HEK293 (cell line): ENCODE data around the gene ADAR.

Experiments used
- CTCF ChIA-PET: fragments of 350-600 bp; formaldehyde crosslinking; extraction: SDS; loops from one replicate; lab custom pipeline; 2021; ENCODE audit warnings: antibody characterized with exemption; lab: Yijun Ruan, JAX
- POLR2A ChIA-PET: fragments of 300-600 bp; formaldehyde crosslinking; extraction: SDS; loops from one replicate; lab custom pipeline; 2020; ENCODE audit warnings: antibody characterized with exemption, inconsistent platforms; lab: Yijun Ruan, JAX
- H3K27ac ChIP-seq: fragments of 200-500 bp; sonication (Bioruptor generic); 2 replicates; pipeline ENCODE4 v1.5.1; 2014; ENCODE audit warnings: low read depth, low read length, control low read depth, inconsistent platforms; ENCODE audit errors: extremely low read depth
- H3K36me3 ChIP-seq, 2 experiments: fragments of 200-500 bp in 1 of 2; sonication (Bioruptor generic) in 1 of 2; 1 replicate in 1 of 2; 2 replicates in 1 of 2; pipeline ENCODE4 v1.5.1; 2014 to 2017; ENCODE audit warnings: inconsistent platforms in 2 of 2, low read length in 2 of 2; ENCODE audit not compliant: control insufficient read depth in 2 of 2, insufficient read depth in 1 of 2
- H3K4me1 ChIP-seq: fragments of 200-500 bp; sonication (Bioruptor generic); 2 replicates; pipeline ENCODE4 v1.5.1; 2014; ENCODE audit warnings: mild to moderate bottlenecking, low read length, inconsistent platforms; ENCODE audit not compliant: control insufficient read depth, insufficient read depth
- H3K4me3 ChIP-seq: 2 replicates; pipeline ENCODE4 v1.5.1; 2011; ENCODE audit warnings: low read depth, mild to moderate bottlenecking, control low read depth, low read length, moderate library complexity
- H3K9me3 ChIP-seq: fragments of 200-500 bp; sonication (Bioruptor generic); 2 replicates; pipeline ENCODE4 v1.5.1; 2014; ENCODE audit warnings: low read depth, low read length, inconsistent platforms; ENCODE audit not compliant: control insufficient read depth, insufficient read depth
- EGR2 ChIP-seq: fragments of 450-650 bp; formaldehyde crosslinking; IDR thresholded peaks from 2 replicates; pipeline ENCODE4 v1.5.1; 2016; ENCODE audit warnings: low read depth, missing biosample characterization, missing genetic modification characterization
- HOXC10 ChIP-seq: sonication (generic); formaldehyde crosslinking; IDR thresholded peaks from 2 replicates; pipeline ENCODE4 v1.8.1; 2023; ENCODE audit warnings: mild to moderate bottlenecking, missing genetic modification reagents
- HOXD13 ChIP-seq: sonication (generic); formaldehyde crosslinking; IDR thresholded peaks from 2 replicates; pipeline ENCODE4 v1.8.0; 2022; ENCODE audit warnings: missing genetic modification reagents, borderline replicate concordance
- INSM2 ChIP-seq: fragments of 450-650 bp; formaldehyde crosslinking; IDR thresholded peaks from 2 replicates; pipeline ENCODE4 v1.5.1; 2016; ENCODE audit warnings: missing biosample characterization, missing genetic modification characterization
- KLF17 ChIP-seq: fragments of 450-650 bp; formaldehyde crosslinking; IDR thresholded peaks from 2 replicates; pipeline ENCODE4 v1.5.1; 2016; ENCODE audit warnings: missing biosample characterization, missing genetic modification characterization
- MEIS1 ChIP-seq: sonication (generic); formaldehyde crosslinking; IDR thresholded peaks from 2 replicates; pipeline ENCODE4 v1.8.1; 2022; ENCODE audit warnings: missing genetic modification reagents, mild to moderate bottlenecking, borderline replicate concordance
- REPIN1 ChIP-seq: fragments of 450-650 bp; formaldehyde crosslinking; IDR thresholded peaks from 2 replicates; pipeline ENCODE4 v1.5.1; 2017; ENCODE audit warnings: missing biosample characterization, missing genetic modification characterization, low read depth
- SCRT1 ChIP-seq: fragments of 450-650 bp; formaldehyde crosslinking; IDR thresholded peaks from 2 replicates; pipeline ENCODE4 v1.5.1; 2016; ENCODE audit warnings: missing biosample characterization, missing genetic modification characterization, borderline replicate concordance
- ZBTB10 ChIP-seq: fragments of 450-650 bp; formaldehyde crosslinking; IDR thresholded peaks from 2 replicates; pipeline ENCODE4 v1.5.1; 2016; ENCODE audit warnings: missing biosample characterization, missing genetic modification characterization
- ZNF112 ChIP-seq: fragments of 450-650 bp; formaldehyde crosslinking; IDR thresholded peaks from 2 replicates; pipeline ENCODE4 v1.5.0; 2017; ENCODE audit warnings: missing biosample characterization, missing genetic modification characterization
- ZNF140 ChIP-seq: fragments of 450-650 bp; formaldehyde crosslinking; IDR thresholded peaks from 2 replicates; pipeline ENCODE4 v1.5.1; 2016; ENCODE audit warnings: missing biosample characterization, missing genetic modification characterization
- ZNF175 ChIP-seq: fragments of 450-650 bp; formaldehyde crosslinking; IDR thresholded peaks from 2 replicates; pipeline ENCODE4 v1.5.1; 2016; ENCODE audit warnings: missing biosample characterization, missing genetic modification characterization
- ZNF221 ChIP-seq: fragments of 450-650 bp; formaldehyde crosslinking; IDR thresholded peaks from 2 replicates; pipeline ENCODE4 v1.5.1; 2017; ENCODE audit warnings: missing biosample characterization, missing genetic modification characterization, borderline replicate concordance
- ZNF223 ChIP-seq: fragments of 450-650 bp; formaldehyde crosslinking; IDR thresholded peaks from 2 replicates; pipeline ENCODE4 v1.5.1; 2016; ENCODE audit warnings: missing biosample characterization, missing genetic modification characterization
- ZNF302 ChIP-seq: fragments of 450-650 bp; formaldehyde crosslinking; IDR thresholded peaks from 2 replicates; pipeline ENCODE4 v1.5.1; 2016; ENCODE audit warnings: missing biosample characterization, missing genetic modification characterization, low read depth
- ZNF324 ChIP-seq: fragments of 450-650 bp; formaldehyde crosslinking; IDR thresholded peaks from 2 replicates; pipeline ENCODE4 v1.5.1; 2016; ENCODE audit warnings: missing biosample characterization, missing genetic modification characterization
- ZNF404 ChIP-seq: fragments of 450-650 bp; formaldehyde crosslinking; IDR thresholded peaks from 2 replicates; pipeline ENCODE4 v1.5.1; 2017; ENCODE audit warnings: missing biosample characterization, missing genetic modification characterization
- ZNF416 ChIP-seq: fragments of 450-650 bp; formaldehyde crosslinking; IDR thresholded peaks from 2 replicates; pipeline ENCODE4 v1.5.1; 2016; ENCODE audit warnings: missing biosample characterization, missing genetic modification characterization
- ZNF449 ChIP-seq: fragments of 450-650 bp; formaldehyde crosslinking; IDR thresholded peaks from 2 replicates; pipeline ENCODE4 v1.5.1; 2017; ENCODE audit warnings: missing biosample characterization, mild to moderate bottlenecking, missing genetic modification characterization, moderate library complexity
- ZNF544 ChIP-seq: fragments of 450-650 bp; formaldehyde crosslinking; IDR thresholded peaks from 2 replicates; pipeline ENCODE4 v1.5.0; 2017; ENCODE audit warnings: missing biosample characterization, missing genetic modification characterization
- ZNF621 ChIP-seq: fragments of 450-650 bp; formaldehyde crosslinking; IDR thresholded peaks from 2 replicates; pipeline ENCODE4 v1.5.1; 2017; ENCODE audit warnings: missing biosample characterization, missing genetic modification characterization
- ZNF658 ChIP-seq: fragments of 450-650 bp; formaldehyde crosslinking; IDR thresholded peaks from 2 replicates; pipeline ENCODE4; 2016; ENCODE audit warnings: missing biosample characterization, missing genetic modification characterization
- ZNF660 ChIP-seq: fragments of 450-650 bp; IDR thresholded peaks from 2 replicates; pipeline ENCODE4 v1.5.1; 2018; ENCODE audit warnings: missing biosample characterization, mild to moderate bottlenecking, missing genetic modification characterization
- ZNF747 ChIP-seq: fragments of 450-650 bp; formaldehyde crosslinking; IDR thresholded peaks from 2 replicates; pipeline ENCODE4 v1.5.1; 2016; ENCODE audit warnings: missing biosample characterization, missing genetic modification characterization
- ZNF777 ChIP-seq: fragments of 450-650 bp; formaldehyde crosslinking; IDR thresholded peaks from 2 replicates; pipeline ENCODE4 v1.5.1; 2017; ENCODE audit warnings: missing biosample characterization, missing genetic modification characterization, borderline replicate concordance
- ZNF792 ChIP-seq: fragments of 450-650 bp; formaldehyde crosslinking; IDR thresholded peaks from 2 replicates; pipeline ENCODE4 v1.5.1; 2016; ENCODE audit warnings: missing biosample characterization, missing genetic modification characterization
- ZSCAN23 ChIP-seq: fragments of 450-650 bp; formaldehyde crosslinking; IDR thresholded peaks from 2 replicates; pipeline ENCODE4 v1.5.1; 2016; ENCODE audit warnings: missing biosample characterization, missing genetic modification characterization

The ADAR gene

DNA sequence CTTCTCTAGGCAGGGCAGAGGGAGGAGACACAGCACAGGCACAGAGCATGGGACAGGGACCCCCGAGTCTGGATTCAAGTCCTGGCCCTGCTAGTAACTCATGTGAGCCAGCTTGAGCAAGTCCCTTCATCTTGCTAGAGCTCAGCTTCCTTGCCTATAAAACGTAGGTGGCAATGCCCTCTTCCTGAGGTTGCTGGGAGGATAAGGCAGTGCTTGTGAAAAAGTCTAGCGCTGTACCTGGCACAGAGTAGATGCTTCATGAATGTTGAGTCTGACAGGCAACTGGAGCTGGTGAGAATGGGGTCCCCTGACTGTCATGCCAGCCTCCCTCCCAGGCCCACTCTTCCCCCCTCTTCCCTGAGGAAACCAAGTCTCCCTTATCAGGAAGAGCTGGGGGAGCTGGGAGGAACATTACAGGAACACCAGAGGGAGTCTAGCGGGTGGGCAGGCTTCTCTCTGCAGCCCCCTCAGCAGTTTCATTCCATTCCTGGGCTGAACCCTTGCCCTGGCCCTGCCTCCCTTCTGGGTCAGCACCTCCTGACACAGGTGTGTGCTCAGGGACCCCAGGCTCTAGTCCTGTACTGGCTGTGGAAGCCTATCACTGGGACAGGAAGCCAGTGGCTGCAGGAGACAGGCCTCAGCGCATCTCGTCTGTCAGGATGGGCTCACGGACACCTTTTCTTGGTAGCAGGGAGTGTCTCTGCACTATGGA lies 30.5 kb downstream of the ADAR start (continued):
- TF ChIP-seq ZNF449 (tag by site-specific recombination) (no peak), ZNF302 (tag by site-specific recombination) (no peak)

DNA sequence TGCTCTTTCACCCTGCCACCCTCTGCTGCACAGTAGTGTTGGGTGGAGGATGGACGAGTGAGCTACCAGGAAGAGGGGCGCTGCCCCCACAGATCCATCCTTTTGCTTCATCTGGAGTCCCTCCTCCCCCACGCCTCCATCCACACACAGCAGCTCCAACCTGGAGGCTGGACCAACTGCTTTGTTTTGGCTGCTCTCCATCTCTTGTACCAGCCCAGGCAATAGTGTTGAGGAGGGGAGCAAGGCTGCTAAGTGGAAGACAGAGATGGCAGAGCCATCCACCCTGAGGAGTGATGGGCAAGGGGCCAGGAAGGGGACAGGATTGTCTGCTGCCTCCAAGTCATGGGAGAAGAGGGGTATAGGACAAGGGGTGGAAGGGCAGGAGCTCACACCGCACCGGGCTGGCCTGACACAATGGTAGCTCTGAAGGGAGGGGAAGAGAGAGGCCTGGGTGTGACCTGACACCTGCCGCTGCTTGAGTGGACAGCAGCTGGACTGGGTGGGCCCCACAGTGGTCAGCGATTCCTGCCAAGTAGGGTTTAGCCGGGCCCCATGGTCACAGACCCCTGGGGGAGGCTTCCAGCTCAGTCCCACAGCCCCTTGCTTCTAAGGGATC lies 31.9 kb downstream of the ADAR start:
- Histone ChIP-seq H3K27ac (no peak overlapping the region), H3K4me3 (no peak overlapping the region), H3K36me3 (peaks cover 3 to 44% of the 10 kb centered on the region in 2 experiments), H3K9me3 (no peaks in the 10 kb centered on the region), H3K4me1 (peaks cover 6% of the 10 kb centered on the region; the same call in 1 of the 2 replicates)
- POLR2A ChIA-PET, result interaction anchor here (0.8 kb wide), 1 partner anchor 16 kb away, joined by 3 read pairs; no protein-coding TSS in a partner anchor
- CTCF ChIA-PET, result interaction anchor here (0.6 to 1.2 kb wide), 5 partner anchors 10 to 23 kb away, joined by 3 to 5 read pairs (median 3); no protein-coding TSS in a partner anchor
- TF ChIP-seq ZNF544 (no peak), ZNF223 (tag by site-specific recombination) (no peak), HOXC10 (no peak), ZNF747 (no peak), ZNF660 (tag by site-specific recombination) (no peak), ZSCAN23 (tag by site-specific recombination) (no peak), ZNF140 (tag by site-specific recombination) (no peak), ZNF404 (tag by site-specific recombination) (no peak), REPIN1 (tag by site-specific recombination) (no peak), ZNF621 (tag by site-specific recombination) (no peak), MEIS1 (CRISPR knock-in tag) (no peak), SCRT1 (tag by site-specific recombination) (no peak), ZBTB10 (tag by site-specific recombination) (no peak), ZNF324 (tag by site-specific recombination) (no peak), INSM2 (no peak), HOXD13 (no peak), ZNF112 (tag by site-specific recombination) (no peak), ZNF175 (tag by site-specific recombination) (no peak), ZNF792 (no peak), ZNF658 (tag by site-specific recombination) (no peak), ZNF416 (tag by site-specific recombination) (no peak), EGR2 (tag by site-specific recombination) (peak; percentile 33; the same call in 1 of the 2 replicates), ZNF221 (tag by site-specific recombination) (no peak), ZNF777 (tag by site-specific recombination) (no peak), KLF17 (tag by site-specific recombination) (no peak)
